NCI-H510A (cell line): Measurements from ENCODE around the gene TRIM56.
"Not testable (repeated sequence)": the region's sequence is repeated elsewhere in the genome, so short reads cannot be mapped to it uniquely, and the experiment has no call there.

Experiments
- DNase-seq: peaks from one replicate; lab custom pipeline; 2025; lab: John Stamatoyannopoulos, UW

Gene TRIM56

GRCh38 chr7:101085162-101085964 lies at the start of gene TRIM56:
Gene TRIM56, plus strand, starts transcription at chr7:101085481. Its CDS starts 1,832 bp downstream, at chr7:101087313.
- DNase-seq = peak; percentile 50

- DNase-seq = no peak
Measured at GRCh38 chr7:101035941-101036340, 49.3 kb upstream of the TRIM56 start.

- DNase-seq = not testable (repeated sequence)
Measured at GRCh38 chr7:101041283-101041682, 44.0 kb upstream of the TRIM56 start.

- no peak for DNase-seq
Measured at GRCh38 chr7:101058355-101058754, 26.9 kb upstream of the TRIM56 start.

- DNase-seq = no peak
Measured at GRCh38 chr7:101059620-101059942, 25.7 kb upstream of the TRIM56 start.

GRCh38 chr7:101060992-101061391 lies 24.3 kb upstream of the TRIM56 start:
- DNase-seq = no peak

GRCh38 chr7:101064176-101064550 lies 21.1 kb upstream of the TRIM56 start:
- DNase-seq = not testable (repeated sequence)

GRCh38 chr7:101065162-101065561 lies 20.1 kb upstream of the TRIM56 start:
- not testable (repeated sequence) for DNase-seq

- DNase-seq = no peak
Measured at GRCh38 chr7:101066141-101066832, 19.0 kb upstream of the TRIM56 start.

GRCh38 chr7:101066833-101067177 lies 18.5 kb upstream of the TRIM56 start:
- no peak for DNase-seq

GRCh38 chr7:101068401-101068800 lies 16.9 kb upstream of the TRIM56 start:
- no peak for DNase-seq

GRCh38 chr7:101071362-101072104 lies 13.7 kb upstream of the TRIM56 start:
- not testable (repeated sequence) for DNase-seq

GRCh38 chr7:101075646-101076045 lies 9.6 kb upstream of the TRIM56 start:
- no peak for DNase-seq

- not testable (repeated sequence) for DNase-seq
Measured at GRCh38 chr7:101076183-101076582, 9.1 kb upstream of the TRIM56 start.

- DNase-seq = peak; percentile 4
Measured at GRCh38 chr7:101077303-101078086, 7.8 kb upstream of the TRIM56 start.

GRCh38 chr7:101081432-101081831 lies 3.8 kb upstream of the TRIM56 start:
- no peak for DNase-seq

- DNase-seq = no peak
Measured at GRCh38 chr7:101084865-101085161, 468 bp upstream of the TRIM56 start.

GRCh38 chr7:101087334-101088068 lies 2.2 kb downstream of the TRIM56 start:
- DNase-seq = no peak

GRCh38 chr7:101088069-101088425 lies 2.8 kb downstream of the TRIM56 start:
- DNase-seq = no peak

GRCh38 chr7:101088858-101089529 lies 3.7 kb downstream of the TRIM56 start:
- DNase-seq = no peak

- no peak for DNase-seq
Measured at GRCh38 chr7:101089876-101090275, 4.6 kb downstream of the TRIM56 start.
